Keratinocyte (primary cell): ENCODE results near the gene TVP23C. TPM values are rescaled to one million over a fixed set of nuclear protein-coding genes. Genes with fewer than 3 reads are reported as not detected.

Source experiments
- DNase-seq: peaks from one replicate; pipeline ENCODE4 v3.0.0-alpha.2; 2011; ENCODE audit warnings: low read depth, missing footprints, low spot score
- FAIRE-seq: peaks from 2 replicates; lab custom pipeline; 2011; peaks lifted over from hg19 to GRCh38; lab: Jason Lieb, UNC
- H2AFZ ChIP-seq: 2 replicates; pipeline ENCODE4 v1.6.0; 2012; ENCODE audit warnings: low read length, control low read depth, inconsistent platforms; ENCODE audit not compliant: control insufficient read depth
- H3K27ac ChIP-seq: 2 replicates; pipeline ENCODE4 v1.5.1; 2011; ENCODE audit warnings: low read length; ENCODE audit not compliant: control insufficient read depth, insufficient read depth
- H3K27me3 ChIP-seq: 3 replicates; pipeline ENCODE4 v1.6.0; 2011; ENCODE audit warnings: low read length; ENCODE audit not compliant: control insufficient read depth, insufficient read depth; ENCODE audit errors: extremely low read depth
- H3K36me3 ChIP-seq, 2 experiments: 2 replicates in 1 of 2; 3 replicates in 1 of 2; pipeline ENCODE4 v1.5.1; 2011; ENCODE audit warnings: low read length in 2 of 2, mild to moderate bottlenecking in 1 of 2; ENCODE audit not compliant: control insufficient read depth in 2 of 2, insufficient read depth in 2 of 2; ENCODE audit errors: extremely low read depth in 1 of 2
- H3K4me1 ChIP-seq: 3 replicates; pipeline ENCODE4 v1.5.1; 2011; ENCODE audit warnings: low read length; ENCODE audit not compliant: control insufficient read depth, insufficient read depth; ENCODE audit errors: extremely low read depth
- H3K4me2 ChIP-seq: 3 replicates; pipeline ENCODE4 v1.6.0; 2011; ENCODE audit warnings: low read depth, low read length; ENCODE audit not compliant: control insufficient read depth, insufficient read depth; ENCODE audit errors: extremely low read depth
- H3K4me3 ChIP-seq, 3 experiments: fragments of 200-600 bp in 1 of 3; sonication (generic) in 1 of 3; 2 replicates in 2 of 3; 3 replicates in 1 of 3; pipeline ENCODE4 v1.5.1; 2011 to 2016; ENCODE audit warnings: low read length in 3 of 3, mild to moderate bottlenecking in 3 of 3, control low read depth in 2 of 3, inconsistent platforms in 1 of 3, low read depth in 1 of 3, mixed read lengths in 1 of 3, mixed run types in 1 of 3, moderate library complexity in 1 of 3; ENCODE audit not compliant: control insufficient read depth in 2 of 3, insufficient read depth in 2 of 3; ENCODE audit errors: extremely low read depth in 1 of 3
- H3K79me2 ChIP-seq: 2 replicates; pipeline ENCODE4 v1.6.0; 2012; ENCODE audit warnings: low read length; ENCODE audit not compliant: control insufficient read depth, insufficient read depth
- H3K9ac ChIP-seq: 3 replicates; pipeline ENCODE4 v1.6.0; 2011; ENCODE audit warnings: low read length; ENCODE audit not compliant: control insufficient read depth, insufficient read depth; ENCODE audit errors: extremely low read depth
- H3K9me1 ChIP-seq: 3 replicates; pipeline ENCODE4 v1.6.0; 2011; ENCODE audit warnings: low read length; ENCODE audit not compliant: control insufficient read depth, insufficient read depth; ENCODE audit errors: extremely low read depth
- H3K9me3 ChIP-seq: 2 replicates; pipeline ENCODE4 v1.5.1; 2012; ENCODE audit warnings: low read depth, low read length; ENCODE audit not compliant: control insufficient read depth
- H4K20me1 ChIP-seq: 3 replicates; pipeline ENCODE4 v1.6.0; 2011; ENCODE audit warnings: low read length; ENCODE audit not compliant: control insufficient read depth, insufficient read depth; ENCODE audit errors: extremely low read depth
- EZH2 ChIP-seq: IDR thresholded peaks from one replicate; pipeline ENCODE4 v1.6.1; 2012; ENCODE audit warnings: inconsistent platforms, mild to moderate bottlenecking, low read length, moderate library complexity
- dilution Hi-C: fragments of 300-500 bp; cut with MboI; formaldehyde crosslinking; loops from one replicate; pipeline ENCODE4 v1.7.0; 2020; ENCODE audit warnings: low sequenced_read_pairs; ENCODE audit not compliant: extremely low pct_ligation_motif_present
- polyA plus RNA-seq, 5 experiments: library from polyadenylated mRNA; depleted of rRNA in 3 of 5; stranded (reverse) in 3 of 5; stranded (forward) in 1 of 5; unstranded in 1 of 5; fragments of >200 nt; gene quantifications; 1 replicate in 1 of 5; 2 replicates in 3 of 5; 3 replicates in 1 of 5; pipeline versions ENCODE4 v1.2.1 to v1.2.3, GENCODE V29; 2011 to 2012; ENCODE audit warnings: missing spikeins in 2 of 5, low read depth in 1 of 5, low replicate concordance in 1 of 5
- TF ChIP-seq, protein P1 (sequence below), 3 experiments: IDR thresholded peaks in 1 of 3; conservative IDR thresholded peaks in 1 of 3; optimal IDR thresholded peaks in 1 of 3; 2 replicates in 2 of 3; 3 replicates in 1 of 3; pipeline versions ENCODE3 to v1.5.1; 2011; ENCODE audit warnings: low read length in 3 of 3, mild to moderate bottlenecking in 3 of 3, moderate library complexity in 2 of 3, control low read depth in 1 of 3, inconsistent platforms in 1 of 3; ENCODE audit not compliant: insufficient read depth in 2 of 3; ENCODE audit errors: extremely low read depth in 1 of 3

The TVP23C gene
- polyA plus RNA-seq, 1 donor (not counting 4 experiments of a cell fraction or from before 2014, with no cell fraction given) = 5.7 TPM

DNA sequence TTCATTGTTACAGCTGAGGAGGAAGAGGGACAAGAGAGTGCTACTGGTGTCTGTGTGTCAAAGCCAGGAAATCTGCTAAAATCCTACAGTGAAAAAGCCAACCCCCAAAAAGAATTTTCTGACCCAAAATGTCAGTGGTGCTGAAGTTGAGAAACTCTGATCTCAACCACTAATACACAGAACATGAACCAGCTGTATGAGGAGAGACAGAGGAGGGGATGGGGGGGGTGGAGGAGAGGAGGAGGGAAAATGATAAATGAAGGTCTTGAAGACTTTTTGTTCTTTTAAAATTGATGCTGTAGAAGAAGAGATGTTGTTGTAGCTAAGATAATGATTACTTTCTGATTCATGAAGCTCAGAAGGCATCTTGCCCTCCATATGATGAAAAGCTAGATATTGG lies 68.5 kb downstream of the TVP23C start:
- Histone ChIP-seq H3K27ac (no peak overlapping the region), H3K9me3 (no peaks in the 10 kb centered on the region), H3K79me2 (no peaks in the 10 kb centered on the region), H4K20me1 (no peaks in the 10 kb centered on the region), H3K9me1 (no peaks in the 10 kb centered on the region), H2AFZ (no peak overlapping the region), H3K4me1 (no peaks in the 10 kb centered on the region), H3K4me2 (no peak overlapping the region), H3K27me3 (no peaks in the 10 kb centered on the region), H3K36me3 (peaks cover 0 to 5% of the 10 kb centered on the region in 2 experiments), H3K4me3 (no peak overlapping the region), H3K9ac (no peak overlapping the region)
- DNase-seq (no peak), FAIRE-seq (no peak)
- TF ChIP-seq, protein P1, sequence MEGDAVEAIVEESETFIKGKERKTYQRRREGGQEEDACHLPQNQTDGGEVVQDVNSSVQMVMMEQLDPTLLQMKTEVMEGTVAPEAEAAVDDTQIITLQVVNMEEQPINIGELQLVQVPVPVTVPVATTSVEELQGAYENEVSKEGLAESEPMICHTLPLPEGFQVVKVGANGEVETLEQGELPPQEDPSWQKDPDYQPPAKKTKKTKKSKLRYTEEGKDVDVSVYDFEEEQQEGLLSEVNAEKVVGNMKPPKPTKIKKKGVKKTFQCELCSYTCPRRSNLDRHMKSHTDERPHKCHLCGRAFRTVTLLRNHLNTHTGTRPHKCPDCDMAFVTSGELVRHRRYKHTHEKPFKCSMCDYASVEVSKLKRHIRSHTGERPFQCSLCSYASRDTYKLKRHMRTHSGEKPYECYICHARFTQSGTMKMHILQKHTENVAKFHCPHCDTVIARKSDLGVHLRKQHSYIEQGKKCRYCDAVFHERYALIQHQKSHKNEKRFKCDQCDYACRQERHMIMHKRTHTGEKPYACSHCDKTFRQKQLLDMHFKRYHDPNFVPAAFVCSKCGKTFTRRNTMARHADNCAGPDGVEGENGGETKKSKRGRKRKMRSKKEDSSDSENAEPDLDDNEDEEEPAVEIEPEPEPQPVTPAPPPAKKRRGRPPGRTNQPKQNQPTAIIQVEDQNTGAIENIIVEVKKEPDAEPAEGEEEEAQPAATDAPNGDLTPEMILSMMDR (optimal IDR thresholded peaks at IDR 0.05 in 1 of 3, IDR thresholded peaks at IDR 0.05 in 1 of 3, conservative IDR thresholded peaks at IDR 0.05 in 1 of 3; ENCODE audit: extremely low read depth in 1 of 3, insufficient read depth in 2 of 3, low read length in 3 of 3) = no peak
- no peak for TF ChIP-seq EZH2
- dilution Hi-C loops = no loop called here

GRCh38 chr17:15493693-15494035 lies 69.6 kb downstream of the TVP23C start:
- no peaks in the 10 kb centered on the region for H4K20me1 ChIP-seq
- no peak overlapping the region for H2AFZ ChIP-seq
- no peak for FAIRE-seq
- H3K4me2 ChIP-seq = no peak overlapping the region
- no peak for TF ChIP-seq EZH2
- TF ChIP-seq, protein P1 (optimal IDR thresholded peaks at IDR 0.05 in 1 of 3, IDR thresholded peaks at IDR 0.05 in 1 of 3, conservative IDR thresholded peaks at IDR 0.05 in 1 of 3; ENCODE audit: extremely low read depth in 1 of 3, insufficient read depth in 2 of 3, low read length in 3 of 3) = no peak
- no peak overlapping the region for H3K27ac ChIP-seq
- H3K9ac ChIP-seq = no peak overlapping the region
- peaks cover 0 to 5% of the 10 kb centered on the region in 2 experiments for H3K36me3 ChIP-seq
- H3K9me3 ChIP-seq = no peaks in the 10 kb centered on the region
- H3K9me1 ChIP-seq = no peaks in the 10 kb centered on the region
- DNase-seq = no peak
- dilution Hi-C loops = no loop called here
- H3K4me3 ChIP-seq = no peak overlapping the region
- H3K79me2 ChIP-seq = no peaks in the 10 kb centered on the region
- H3K4me1 ChIP-seq = no peaks in the 10 kb centered on the region
- no peaks in the 10 kb centered on the region for H3K27me3 ChIP-seq
